ENCODE results near the gene SGPP2.
"Not testable (repeated sequence)": the region's sequence is repeated elsewhere in the genome, so short reads cannot be mapped to it uniquely, and the experiment has no call there.

SGPP2 gene

DNA sequence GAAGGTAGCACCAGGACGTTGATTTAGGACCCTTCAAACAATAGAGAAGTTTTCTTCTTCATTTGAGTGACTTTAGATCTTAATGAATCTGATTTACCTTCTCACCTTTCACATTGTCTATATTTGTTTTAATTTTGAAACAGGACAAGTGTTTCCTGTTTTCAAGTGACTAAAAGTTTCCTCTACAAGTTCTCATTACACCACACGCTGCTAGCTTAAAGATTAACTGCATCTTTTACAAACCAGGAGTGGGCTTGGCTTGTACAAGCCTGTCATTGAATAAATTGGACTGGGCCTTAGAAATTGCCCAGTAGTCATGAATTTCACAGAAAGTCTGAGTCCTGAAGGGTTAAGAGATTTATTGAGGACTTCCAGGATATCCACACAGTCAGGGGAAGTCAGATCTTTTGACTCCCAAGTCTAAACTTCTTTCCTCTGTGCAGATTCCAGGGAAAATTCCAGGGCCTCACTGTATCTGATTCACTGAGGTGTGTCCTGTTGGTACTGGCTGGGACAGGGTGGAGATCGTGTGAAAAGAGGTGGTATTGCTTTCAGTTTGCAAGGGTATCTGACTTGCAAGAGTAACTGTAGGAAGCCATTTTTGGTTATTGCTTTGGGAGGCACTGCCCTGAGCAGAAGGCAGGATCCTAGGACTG is 3.4 kb downstream of the SGPP2 start:
- DNase-seq: no peak

DNA sequence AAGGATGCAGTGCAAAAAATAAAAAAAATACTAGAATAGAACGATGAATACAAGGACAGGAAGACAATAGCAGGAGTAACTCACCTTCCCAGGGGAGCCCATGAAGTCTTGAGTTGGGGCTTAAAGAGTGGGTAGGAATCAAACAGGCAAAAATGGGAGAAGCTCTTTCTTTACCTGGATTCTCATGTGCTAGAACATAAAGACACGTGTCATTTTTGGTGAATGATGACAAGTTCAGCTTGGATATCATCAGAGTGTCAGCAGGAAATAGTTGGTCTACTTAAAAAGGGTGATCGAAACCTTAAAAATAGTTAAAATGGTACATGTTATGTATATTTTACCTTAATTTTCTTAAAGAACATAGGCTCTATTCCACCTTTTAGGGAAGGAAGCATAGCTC is 5.7 kb downstream of the SGPP2 start:
- DNase-seq: no peak

DNA sequence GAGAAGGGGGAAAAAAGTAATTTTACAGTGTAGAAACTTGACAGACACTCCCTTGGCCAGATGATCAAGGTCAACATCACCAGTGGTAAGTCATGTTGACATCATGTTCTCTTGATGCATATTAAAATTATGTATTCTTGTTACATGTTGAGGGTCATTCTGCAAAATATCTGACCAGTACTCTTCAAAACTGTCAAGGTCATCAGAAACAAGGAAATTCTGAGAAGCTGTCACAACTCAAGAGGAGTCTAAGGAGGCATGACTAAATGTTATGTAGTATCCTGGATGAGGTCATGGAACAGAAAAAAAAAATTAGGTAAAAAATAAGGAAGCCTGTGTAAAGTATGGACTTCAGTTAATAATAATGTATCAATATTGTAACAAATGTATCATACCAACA is 6.3 kb downstream of the SGPP2 start:
- DNase-seq: no peak

DNA sequence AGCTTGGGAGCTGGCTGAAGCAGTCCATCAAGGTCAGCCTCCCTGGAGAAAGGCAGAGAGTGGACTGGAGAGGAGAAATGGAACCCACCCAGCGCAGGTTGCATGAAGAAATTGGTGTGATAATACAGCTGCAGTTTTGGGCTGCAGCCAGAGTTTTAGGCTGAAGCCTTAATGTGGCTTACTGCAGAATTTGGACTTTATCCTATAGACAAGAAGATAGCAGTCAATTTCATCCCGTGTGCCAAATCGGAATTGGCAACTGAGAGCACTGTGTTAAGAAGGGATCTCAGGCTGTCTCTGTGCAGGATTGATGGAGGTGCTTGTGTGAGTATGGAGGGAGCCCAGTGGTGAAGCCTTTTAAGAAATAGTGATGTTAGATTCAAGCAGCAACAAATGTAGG is 7.5 kb downstream of the SGPP2 start:
- no peak for DNase-seq

DNA sequence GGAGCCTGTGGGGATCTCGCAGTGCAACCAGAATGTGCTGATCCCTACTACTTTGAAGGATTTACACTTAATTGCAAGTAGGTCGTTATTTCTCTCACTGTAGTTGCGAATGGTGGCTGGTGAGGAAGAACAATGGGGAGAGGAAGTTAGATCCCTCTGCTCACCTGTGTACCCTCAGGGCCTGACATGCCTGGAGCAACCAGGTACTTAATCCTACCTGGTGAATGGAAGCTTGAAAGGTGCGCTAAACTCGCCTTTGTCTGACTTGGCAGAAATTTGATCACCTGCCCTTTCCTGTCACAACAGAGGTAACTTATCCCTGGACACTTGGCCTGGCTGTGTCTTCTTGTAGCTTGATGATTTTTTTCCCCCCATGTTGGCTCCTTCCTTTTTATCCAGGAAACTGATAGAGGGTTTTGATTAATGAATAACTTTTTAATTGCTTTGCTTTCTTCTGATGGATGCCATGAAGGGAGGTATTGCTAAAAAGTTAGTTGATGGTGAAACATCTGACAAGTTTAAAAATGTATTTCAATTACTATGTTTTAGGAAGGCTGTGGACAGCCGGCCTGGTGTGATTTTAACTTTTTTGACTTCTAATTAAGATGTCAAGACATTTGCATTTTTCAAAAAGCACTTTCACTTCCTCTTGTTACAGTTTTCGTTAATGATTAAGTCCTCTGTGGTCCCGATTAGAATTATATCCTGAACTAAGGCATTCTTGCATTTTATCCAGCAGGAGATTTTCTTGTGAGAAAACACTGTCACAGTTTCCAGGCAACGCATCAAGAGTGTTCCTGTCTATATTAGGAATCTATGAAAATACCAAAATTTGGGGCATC is 9.2 kb downstream of the SGPP2 start:
- DNase-seq: no peak

DNA sequence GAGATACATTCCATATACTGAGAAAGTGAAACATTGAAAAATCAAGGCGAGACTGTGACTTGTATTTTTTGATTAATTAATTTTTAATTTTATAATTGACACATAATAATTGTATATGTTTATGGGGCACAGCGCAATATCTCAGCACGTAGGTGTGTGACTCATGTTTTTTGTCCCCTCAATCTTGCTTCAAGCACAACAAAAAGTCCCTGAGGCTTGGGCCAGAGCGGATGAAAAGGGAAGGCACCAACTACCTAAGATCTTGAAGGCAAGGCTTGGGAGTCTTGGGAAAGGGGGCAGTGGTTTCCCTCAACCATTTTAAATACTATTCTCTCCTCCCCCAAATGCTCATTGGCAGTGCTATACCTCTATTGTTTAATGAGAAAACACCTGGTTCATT is 9.9 kb downstream of the SGPP2 start:
- no peak for DNase-seq

DNA sequence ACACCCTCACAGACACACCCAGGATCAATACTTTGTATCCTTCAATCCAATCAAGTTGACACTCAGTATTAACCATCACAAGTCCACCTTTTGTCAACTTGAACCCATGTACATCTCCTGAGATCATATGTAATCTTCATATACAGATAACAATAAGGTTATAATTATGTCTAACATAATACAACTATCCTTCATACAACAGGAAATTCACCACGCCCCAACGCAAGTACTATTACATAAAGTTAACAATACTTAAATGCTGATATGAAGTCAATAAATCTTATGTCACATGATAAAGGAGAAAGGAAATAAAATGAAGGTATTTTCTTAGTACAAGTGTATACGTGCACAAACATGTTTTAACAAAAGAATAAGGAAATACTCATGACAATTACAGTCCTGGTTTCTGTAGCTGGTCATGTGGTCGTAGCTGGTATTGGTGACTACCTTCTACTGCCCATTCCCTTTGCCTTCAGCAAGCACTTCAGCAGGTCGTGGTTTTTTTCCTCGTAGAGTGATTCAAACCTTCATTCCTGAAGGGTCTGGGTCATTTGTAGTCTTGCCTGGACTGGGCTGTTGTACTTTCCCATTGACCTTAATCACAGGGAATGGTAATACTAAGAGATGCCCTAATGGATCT is 11.2 kb downstream of the SGPP2 start:
- DNase-seq: not testable (repeated sequence)

DNA sequence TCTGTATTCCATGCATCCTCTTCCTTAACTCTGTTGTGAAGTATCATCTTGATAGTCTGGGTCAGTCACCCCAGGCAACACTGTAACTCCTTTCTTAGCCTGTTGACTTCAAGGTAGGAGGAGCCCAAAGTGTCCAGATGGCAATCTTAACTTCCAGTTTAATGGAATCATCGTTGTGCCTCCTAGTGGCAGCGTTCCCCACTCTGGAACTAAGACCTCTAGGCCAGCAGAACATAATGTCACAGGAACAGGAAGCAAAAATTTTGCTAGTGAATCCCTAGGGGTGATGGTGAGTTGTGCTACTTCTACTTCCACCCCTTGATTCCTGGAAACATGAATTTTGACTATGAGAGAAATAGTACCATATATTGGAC is 11.7 kb downstream of the SGPP2 start:
- no peak for DNase-seq

DNA sequence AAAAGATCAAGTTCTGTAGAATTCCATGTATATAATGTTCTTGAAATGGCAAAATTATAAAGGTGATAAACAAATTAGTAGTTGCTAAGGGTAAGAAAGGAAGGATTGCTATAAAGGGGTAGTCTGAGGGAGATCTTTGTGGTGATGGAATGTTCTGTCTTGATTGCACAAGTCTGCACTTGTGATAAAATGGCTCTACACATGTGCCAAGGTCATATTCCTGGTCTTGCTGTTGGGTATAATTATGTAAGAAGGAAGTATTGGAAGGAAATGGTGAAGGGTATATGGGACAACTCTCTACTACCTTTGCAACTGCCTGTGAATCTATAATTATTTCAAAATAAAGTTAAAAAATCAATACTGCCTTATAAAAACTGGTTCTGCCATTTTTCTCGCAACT is 15.3 kb downstream of the SGPP2 start:
- DNase-seq: no peak

DNA sequence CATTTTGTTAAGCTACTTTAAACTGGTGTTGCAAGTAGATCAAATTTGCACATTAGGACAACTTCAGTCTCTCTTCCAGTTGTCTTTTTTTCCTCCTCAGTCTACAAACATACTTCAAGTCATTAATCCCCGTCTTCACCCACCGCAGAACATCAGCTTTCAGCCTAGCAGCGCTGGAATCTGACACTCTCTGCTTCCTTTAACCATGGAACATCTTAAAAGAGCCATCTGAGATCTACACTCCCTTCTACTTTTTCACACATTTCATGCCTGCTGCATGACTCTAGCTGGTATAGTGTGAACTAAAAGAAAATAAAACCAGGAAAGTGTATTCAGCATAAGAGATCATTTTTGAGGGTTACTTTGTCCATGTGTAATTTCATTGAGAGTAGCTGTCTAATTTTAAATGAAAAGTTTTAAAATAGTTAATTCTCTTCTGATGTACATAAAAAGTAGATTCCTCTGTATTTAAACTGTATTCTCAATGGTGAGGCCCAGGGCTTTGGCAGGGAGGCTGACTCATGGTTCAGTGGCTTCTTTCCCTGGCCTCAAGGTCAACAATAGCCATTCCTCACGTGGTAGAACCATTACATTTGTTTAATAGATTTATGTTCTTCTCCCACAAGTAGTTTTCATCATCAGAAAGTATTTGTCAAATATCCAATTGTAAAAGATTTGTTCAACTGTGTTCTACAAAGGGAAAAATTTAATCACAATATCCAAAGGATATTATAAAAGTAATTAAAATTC is 16.5 kb downstream of the SGPP2 start:
- no peak for DNase-seq

DNA sequence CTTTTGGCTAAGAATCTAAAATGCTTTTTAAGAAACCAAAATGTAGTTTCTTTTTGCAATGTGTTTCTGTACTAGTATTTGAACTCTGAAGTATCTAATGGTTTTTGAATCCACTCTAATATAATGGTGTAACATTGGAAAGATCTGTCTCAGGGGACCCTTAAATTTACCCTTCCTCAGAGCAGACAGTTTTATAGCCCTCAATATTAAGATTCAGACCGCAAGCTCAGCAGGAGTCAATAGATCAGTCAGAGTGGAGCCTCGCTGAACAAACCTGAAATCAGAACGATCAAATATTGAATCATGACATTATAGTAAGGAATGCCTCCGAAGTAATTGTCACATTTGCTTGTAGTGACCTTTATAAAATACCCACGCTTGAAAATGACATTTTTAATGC is 18.3 kb downstream of the SGPP2 start:
- no peak for DNase-seq

DNA sequence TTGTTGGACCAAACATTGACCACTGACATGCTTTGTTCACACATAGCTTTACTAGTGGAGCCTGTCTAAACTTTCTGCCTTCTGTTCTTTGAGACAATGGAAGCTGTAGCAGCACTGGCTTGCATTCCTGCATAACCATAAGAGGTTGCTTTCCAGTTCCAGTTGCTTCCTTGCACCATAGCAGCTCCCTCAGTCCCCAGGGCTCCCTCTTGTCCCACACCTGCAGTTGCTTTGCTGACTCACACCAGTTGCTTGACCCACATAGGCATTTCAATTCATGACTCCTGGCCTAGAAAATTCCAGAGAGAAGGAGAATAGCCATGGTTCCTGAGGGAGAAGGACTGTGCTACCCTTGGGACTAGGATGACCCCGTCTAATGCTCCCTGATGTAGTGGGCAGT is 20.9 kb downstream of the SGPP2 start:
- DNase-seq: no peak

DNA sequence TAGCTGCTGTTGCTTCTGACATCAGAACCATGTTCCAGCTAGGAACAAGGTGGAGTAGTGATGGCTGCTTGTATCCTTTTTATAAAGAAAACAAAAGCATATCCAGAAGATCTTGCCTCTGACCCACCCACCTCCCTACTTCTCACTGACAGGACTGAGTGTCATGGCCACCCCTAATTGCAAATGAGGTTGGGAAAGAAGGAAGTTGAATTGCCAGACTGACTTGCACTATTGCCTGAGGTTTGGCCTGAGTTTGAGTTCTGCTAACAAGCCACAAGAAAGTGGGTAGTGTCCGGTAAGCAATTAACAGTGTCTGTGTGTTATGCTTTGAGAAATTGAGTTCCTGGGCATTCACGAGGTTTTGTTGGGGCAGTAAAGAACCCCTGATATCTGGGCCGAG is 22.8 kb downstream of the SGPP2 start:
- no peak for DNase-seq

DNA sequence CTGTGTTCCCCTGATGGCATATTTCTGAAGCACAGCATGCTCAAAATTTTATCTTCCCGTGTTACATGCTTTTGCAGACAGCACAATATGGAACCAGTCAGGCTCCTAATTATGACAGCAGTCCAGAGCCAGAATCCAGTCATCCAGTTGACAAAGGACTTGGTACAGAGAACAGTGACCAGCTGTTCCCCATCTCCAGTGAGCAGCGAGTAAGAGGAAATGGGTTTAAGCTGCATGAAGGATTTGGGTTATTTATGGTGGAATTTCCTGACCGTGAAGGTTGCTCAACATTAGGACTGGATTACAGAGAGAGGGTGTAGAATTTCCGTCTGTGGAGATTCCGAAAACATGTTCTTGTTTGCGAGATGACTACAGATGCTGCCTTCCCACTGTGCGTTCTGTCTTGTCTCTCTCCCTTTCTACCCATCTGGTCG is 24.4 kb downstream of the SGPP2 start:
- DNase-seq: no peak

DNA sequence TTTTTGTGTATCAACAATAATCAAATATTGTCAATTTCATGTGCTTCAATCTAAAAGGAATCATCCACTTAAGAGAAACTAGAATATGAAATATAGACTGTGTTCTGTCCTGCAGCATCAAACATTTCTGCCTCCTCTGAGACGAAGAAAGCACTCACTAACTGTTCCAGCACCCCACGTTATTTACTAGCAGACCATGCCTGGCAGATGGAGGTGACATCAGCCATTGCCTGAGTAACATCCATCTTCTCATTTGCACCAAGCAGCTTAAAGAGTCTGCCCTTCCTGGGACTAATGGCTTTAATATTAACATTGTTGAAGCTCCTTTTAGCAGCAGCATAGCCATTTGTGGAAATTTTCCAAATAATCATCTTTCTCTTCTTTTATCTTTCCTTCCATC is 25.7 kb downstream of the SGPP2 start:
- DNase-seq: no peak

DNA sequence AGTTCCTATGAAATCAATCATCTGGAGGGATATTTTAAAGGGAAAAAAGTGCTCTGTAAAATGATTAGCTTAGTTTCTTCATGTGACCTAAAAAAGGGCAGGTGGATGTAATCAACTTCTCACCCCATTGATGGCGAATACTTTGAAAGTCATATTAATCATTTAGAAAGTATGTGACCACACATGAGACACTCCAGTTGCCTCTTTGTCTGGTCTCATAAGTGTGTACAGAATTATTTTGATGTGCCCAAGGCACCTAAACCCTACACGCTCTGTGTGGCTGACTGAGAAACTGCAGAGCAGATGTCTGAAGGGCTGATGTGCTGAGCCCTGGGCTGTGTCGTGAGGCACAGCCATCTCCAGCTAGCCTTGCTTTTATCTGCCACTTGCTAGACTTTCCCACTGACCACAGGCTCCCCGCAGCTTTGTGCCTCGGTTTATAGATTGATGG is 26.9 kb downstream of the SGPP2 start:
- DNase-seq: no peak

DNA sequence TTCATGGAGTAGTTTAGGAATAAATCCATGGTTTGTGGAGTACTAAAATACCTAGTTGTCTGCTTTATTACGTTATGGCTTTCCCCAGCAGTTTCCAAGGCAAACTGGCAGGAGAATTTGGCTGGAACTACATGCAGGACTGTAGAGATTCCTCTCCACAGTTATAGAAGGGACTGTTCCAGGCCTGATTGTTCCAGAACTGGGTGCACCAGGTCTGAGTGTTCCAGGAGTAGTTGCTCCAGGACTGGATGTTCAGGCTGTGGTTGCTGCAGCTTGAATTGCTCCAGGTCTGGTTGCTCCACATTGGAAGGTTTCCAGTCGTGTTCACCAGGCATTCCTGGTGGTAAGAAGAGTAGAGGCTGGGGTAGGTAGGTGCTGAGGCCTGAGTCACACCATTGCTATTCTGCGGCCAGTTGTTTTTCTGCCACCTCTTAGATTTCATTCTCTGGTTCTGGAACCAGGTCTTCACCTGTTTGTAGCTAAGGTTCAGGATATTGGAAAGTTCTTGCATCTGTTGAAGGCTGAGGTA is 28.1 kb downstream of the SGPP2 start:
- DNase-seq: no peak

DNA sequence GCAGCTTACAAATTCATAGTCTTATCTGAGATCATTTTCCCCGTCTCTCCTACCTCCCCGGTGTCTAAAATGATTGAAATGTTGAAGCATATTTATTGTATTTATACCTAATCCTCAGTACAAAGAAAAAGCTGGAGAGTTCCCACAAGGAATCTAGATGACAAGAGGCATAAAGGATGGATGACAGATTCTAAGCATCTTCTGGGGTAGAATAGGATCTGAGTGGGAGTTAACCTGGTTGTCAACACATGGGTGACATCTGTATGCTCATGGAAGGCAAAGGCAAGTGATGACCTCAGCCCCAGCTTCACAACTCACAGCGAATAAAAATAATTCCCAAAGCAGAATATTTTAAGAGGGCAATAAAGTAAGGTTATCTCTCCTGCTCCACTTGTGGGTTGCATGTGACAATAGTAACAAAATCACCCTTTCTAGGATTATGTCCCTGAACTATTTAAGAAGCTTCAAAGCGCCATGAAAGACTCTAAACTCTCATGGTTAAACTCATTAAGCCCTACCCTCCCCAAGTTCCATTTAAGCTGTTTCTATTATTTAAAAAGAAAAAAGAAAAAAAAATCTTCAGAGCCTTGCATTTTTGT is 32.2 kb downstream of the SGPP2 start:
- DNase-seq: no peak

DNA sequence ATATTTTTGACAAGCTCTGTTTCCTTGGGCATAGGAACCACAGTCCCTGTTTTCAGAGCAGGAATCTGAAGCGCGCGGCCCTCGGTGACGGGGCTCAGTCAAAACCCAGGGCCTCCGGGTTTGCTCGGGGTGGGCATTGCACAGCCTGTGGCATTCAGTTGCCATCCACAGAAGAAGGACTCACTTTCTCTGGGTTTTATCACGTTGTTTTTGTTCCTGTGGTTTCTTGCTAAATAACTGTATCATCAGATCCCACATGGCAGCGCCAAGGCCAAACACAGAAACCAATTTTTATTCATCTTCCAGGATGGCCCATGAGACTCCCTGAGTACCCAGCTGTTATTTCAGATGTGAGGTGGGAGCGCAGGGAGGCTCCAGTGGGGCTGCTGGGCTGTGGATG is 35.6 kb downstream of the SGPP2 start:
- DNase-seq: no peak

DNA sequence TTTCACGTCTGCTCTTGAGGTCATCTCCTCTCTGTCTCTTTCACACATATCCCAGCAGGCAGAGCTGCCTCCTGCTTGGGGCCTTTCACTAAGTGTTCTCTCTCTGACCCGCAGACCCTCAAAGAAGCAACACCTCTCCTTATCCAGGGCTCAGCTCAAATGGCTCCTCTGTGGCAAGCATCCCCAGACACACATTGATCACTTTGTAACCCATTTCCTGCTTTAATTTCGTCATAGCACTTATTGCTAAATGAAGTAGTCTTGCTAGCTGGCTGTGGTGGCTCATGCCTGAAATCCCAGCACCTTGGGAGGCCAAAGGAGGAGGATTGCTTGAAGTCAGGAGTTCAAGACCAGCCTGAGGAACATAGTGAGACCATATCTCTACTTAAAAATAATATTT is 41.4 kb downstream of the SGPP2 start:
- DNase-seq: no peak

DNA sequence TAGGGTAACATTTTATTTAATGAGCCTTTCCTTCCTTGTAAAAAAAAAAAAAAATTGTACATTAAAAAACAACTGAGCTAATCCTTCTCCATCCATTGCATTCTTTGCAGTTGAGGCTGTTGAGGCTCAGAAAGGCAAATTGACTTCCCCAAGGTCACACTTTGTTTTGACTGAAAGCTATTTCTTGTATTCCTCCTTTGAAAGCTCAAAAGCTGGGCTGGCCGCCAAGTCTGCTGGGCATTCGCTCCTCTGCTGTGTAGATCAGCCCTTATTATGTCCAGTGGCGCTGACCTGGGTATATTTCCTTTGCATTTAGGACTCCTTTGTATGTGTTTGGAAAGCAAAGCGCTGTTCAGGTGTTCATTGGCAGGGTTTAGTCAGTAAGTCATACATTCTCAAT is 44.0 kb downstream of the SGPP2 start:
- no peak for DNase-seq

DNA sequence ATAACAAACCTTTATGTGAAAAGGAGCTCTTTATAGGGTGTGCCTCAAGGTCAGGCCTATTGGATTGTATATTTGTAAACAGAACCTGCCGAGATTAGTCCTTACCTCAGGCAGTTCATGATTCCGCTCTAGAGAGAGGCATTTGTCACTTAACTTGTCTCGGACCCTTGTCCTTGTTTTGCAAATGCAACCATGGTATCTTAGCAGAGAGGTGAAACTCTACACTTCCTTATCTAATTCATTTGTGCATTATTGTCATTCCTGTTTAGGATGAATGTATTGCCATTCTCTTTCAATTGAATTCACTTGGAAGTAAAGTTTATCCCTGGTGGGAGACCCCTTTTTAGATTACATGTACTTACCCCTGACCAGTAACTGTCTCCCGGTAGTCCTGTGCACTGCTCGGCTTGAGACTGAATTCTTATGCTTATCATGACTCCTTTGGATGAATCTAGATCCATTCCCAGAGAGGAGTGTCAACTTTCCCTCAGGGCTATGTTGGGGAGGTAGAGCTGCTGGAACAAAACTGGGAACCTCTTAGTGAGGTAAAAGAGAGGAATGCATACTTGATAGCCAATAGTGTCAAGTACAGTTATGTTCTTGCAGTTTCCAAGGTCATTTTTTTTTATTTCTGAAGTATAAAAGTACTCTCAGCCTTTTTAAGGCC is 46.6 kb downstream of the SGPP2 start:
- no peak for DNase-seq

All from stimulated activated naive CD4-positive, alpha-beta T cell (primary cell).